HepG2 (cell line): ENCODE measurements around the gene BMF. TPM values are rescaled to one million over a fixed set of nuclear protein-coding genes. Genes with fewer than 3 reads are reported as not detected.

Experiments used
- RARA ChIP-seq: IDR thresholded peaks from 2 replicates; pipeline ENCODE4 v1.6.1; 2016; ENCODE audit warnings: missing genetic modification reagents, missing compliant biosample characterization
- RCOR2 ChIP-seq: IDR thresholded peaks from 2 replicates; pipeline ENCODE4 v1.6.1; 2016; ENCODE audit warnings: missing biosample characterization, missing genetic modification reagents
- RFXAP ChIP-seq: sonication (generic); formaldehyde crosslinking; IDR thresholded peaks from 2 replicates; pipeline ENCODE4 v1.4.0; 2020; ENCODE audit warnings: missing genetic modification reagents, borderline replicate concordance
- RNF2 ChIP-seq: fragments of 450-650 bp; conservative IDR thresholded peaks from 2 replicates; pipeline ENCODE4 v1.6.1; 2016; ENCODE audit warnings: low read depth
- SMAD9 ChIP-seq: sonication (generic); formaldehyde crosslinking; IDR thresholded peaks from 2 replicates; pipeline ENCODE4 v1.5.1; 2020; ENCODE audit warnings: mild to moderate bottlenecking, missing genetic modification reagents
- SRSF9 ChIP-seq: fragments of 200-400 bp; formaldehyde crosslinking; IDR thresholded peaks from 2 replicates; pipeline ENCODE4 v1.6.1; 2018; ENCODE audit warnings: borderline replicate concordance, mild to moderate bottlenecking, low read depth, low read length; ENCODE audit not compliant: insufficient read depth, poor library complexity, severe bottlenecking
- ZC3H13 ChIP-seq: sonication (generic); formaldehyde crosslinking; IDR thresholded peaks from 2 replicates; pipeline ENCODE4 v1.8.1; 2023; ENCODE audit warnings: mild to moderate bottlenecking, missing genetic modification reagents, moderate library complexity
- ZNF543 ChIP-seq: sonication (generic); formaldehyde crosslinking; IDR thresholded peaks from 2 replicates; pipeline ENCODE4 v1.4.0; 2020; ENCODE audit warnings: mild to moderate bottlenecking, missing genetic modification reagents
- ZNF776 ChIP-seq: sonication (generic); formaldehyde crosslinking; IDR thresholded peaks from 2 replicates; pipeline ENCODE4 v1.4.0; 2020; ENCODE audit warnings: mild to moderate bottlenecking, missing genetic modification reagents
- polyA plus RNA-seq, 8 experiments: library from polyadenylated mRNA; depleted of rRNA in 3 of 8; stranded (reverse) in 7 of 8; unstranded in 1 of 8; fragments of >200 nt; fragmentation: Illumina TruSeq in 4 of 8; extraction: Trizol in 4 of 8; gene quantifications; 2 replicates each; pipeline versions ENCODE4 v1.2.1 to v1.2.3, GENCODE V29; 2011 to 2016; ENCODE audit warnings: low read depth in 4 of 8, missing spikeins in 1 of 8, mixed read lengths in 1 of 8; ENCODE audit not compliant: insufficient read depth in 1 of 8
- total RNA-seq, 5 experiments: library from RNA; depleted of rRNA; stranded (reverse); fragments of >200 nt; fragmentation: Illumina TruSeq; extraction: Trizol; gene quantifications; 2 replicates each; pipeline ENCODE4 v1.2.3, GENCODE V29; 2016; ENCODE audit warnings: low read depth in 1 of 5
- TF ChIP-seq, protein P1 (sequence below), 2 experiments: sonication (generic) in 1 of 2; formaldehyde crosslinking in 1 of 2; IDR thresholded peaks; 2 replicates each; pipeline versions ENCODE4 v1.6.1 to v1.9.0; 2014 to 2022; ENCODE audit warnings: antibody characterized with exemption in 1 of 2, borderline replicate concordance in 1 of 2, inconsistent platforms in 1 of 2, low read depth in 1 of 2, missing genetic modification reagents in 1 of 2
- TF ChIP-seq, protein P2 (sequence below): sonication (generic); formaldehyde crosslinking; IDR thresholded peaks from 2 replicates; pipeline ENCODE4 v1.8.0; 2022; ENCODE audit warnings: mild to moderate bottlenecking, missing genetic modification reagents; ENCODE audit not compliant: insufficient replicate concordance
- TF ChIP-seq, protein P3 (sequence below): sonication (generic); formaldehyde crosslinking; IDR thresholded peaks from 2 replicates; pipeline ENCODE4 v1.5.1; 2020; ENCODE audit warnings: mild to moderate bottlenecking, missing genetic modification reagents, borderline replicate concordance
- TF ChIP-seq, protein P4 (sequence below): sonication (generic); formaldehyde crosslinking; IDR thresholded peaks from 2 replicates; pipeline ENCODE4 v1.8.0; 2022; ENCODE audit warnings: mild to moderate bottlenecking, missing genetic modification reagents, borderline replicate concordance

BMF gene
- total and polyA plus RNA-seq, 2 of the 13 experiments (the other 11 are each of a cell fraction or from before 2014, with no cell fraction given), result 8.7 to 15.9 TPM

DNA sequence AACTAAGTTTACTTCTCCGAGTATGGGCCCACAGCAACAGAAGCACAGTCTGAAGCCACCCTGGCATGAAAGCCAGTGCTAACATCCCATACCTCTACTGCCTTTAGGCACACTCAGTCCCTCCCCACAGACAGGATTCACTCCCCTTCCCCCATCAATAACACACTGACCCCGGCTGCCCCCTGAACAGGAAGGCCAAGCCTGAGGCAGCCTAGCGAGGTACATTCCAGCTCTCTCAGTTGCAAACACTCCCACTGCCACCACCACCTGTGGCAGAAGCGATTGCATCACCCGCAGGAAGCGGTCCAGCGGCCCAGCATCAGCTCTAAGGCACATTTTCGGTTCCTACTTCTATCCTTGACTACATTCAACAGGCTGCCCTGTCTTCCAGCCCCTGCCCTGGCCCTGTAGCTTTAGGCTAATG lies 7.0 kb upstream of the BMF start (continued):
- TF ChIP-seq RCOR2 (CRISPR knock-in tag) (no peak), RARA (peak; percentile 88), SRSF9 (no peak), SMAD9 (no peak), ZNF543 (CRISPR knock-in tag) (no peak), ZNF776 (CRISPR knock-in tag) (no peak), RNF2 (no peak), ZC3H13 (CRISPR knock-in tag) (no peak), RFXAP (CRISPR knock-in tag) (no peak)
- TF ChIP-seq, protein P1, sequence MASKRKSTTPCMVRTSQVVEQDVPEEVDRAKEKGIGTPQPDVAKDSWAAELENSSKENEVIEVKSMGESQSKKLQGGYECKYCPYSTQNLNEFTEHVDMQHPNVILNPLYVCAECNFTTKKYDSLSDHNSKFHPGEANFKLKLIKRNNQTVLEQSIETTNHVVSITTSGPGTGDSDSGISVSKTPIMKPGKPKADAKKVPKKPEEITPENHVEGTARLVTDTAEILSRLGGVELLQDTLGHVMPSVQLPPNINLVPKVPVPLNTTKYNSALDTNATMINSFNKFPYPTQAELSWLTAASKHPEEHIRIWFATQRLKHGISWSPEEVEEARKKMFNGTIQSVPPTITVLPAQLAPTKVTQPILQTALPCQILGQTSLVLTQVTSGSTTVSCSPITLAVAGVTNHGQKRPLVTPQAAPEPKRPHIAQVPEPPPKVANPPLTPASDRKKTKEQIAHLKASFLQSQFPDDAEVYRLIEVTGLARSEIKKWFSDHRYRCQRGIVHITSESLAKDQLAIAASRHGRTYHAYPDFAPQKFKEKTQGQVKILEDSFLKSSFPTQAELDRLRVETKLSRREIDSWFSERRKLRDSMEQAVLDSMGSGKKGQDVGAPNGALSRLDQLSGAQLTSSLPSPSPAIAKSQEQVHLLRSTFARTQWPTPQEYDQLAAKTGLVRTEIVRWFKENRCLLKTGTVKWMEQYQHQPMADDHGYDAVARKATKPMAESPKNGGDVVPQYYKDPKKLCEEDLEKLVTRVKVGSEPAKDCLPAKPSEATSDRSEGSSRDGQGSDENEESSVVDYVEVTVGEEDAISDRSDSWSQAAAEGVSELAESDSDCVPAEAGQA (IDR thresholded peaks at IDR 0.05; ENCODE audit: low read depth), result no peak
- TF ChIP-seq, protein P1 (CRISPR knock-in tag; IDR thresholded peaks at IDR 0.05; ENCODE audit: borderline replicate concordance), result no peak
- TF ChIP-seq, protein P2, sequence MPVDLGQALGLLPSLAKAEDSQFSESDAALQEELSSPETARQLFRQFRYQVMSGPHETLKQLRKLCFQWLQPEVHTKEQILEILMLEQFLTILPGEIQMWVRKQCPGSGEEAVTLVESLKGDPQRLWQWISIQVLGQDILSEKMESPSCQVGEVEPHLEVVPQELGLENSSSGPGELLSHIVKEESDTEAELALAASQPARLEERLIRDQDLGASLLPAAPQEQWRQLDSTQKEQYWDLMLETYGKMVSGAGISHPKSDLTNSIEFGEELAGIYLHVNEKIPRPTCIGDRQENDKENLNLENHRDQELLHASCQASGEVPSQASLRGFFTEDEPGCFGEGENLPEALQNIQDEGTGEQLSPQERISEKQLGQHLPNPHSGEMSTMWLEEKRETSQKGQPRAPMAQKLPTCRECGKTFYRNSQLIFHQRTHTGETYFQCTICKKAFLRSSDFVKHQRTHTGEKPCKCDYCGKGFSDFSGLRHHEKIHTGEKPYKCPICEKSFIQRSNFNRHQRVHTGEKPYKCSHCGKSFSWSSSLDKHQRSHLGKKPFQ (CRISPR knock-in tag), result no peak
- TF ChIP-seq, protein P3, sequence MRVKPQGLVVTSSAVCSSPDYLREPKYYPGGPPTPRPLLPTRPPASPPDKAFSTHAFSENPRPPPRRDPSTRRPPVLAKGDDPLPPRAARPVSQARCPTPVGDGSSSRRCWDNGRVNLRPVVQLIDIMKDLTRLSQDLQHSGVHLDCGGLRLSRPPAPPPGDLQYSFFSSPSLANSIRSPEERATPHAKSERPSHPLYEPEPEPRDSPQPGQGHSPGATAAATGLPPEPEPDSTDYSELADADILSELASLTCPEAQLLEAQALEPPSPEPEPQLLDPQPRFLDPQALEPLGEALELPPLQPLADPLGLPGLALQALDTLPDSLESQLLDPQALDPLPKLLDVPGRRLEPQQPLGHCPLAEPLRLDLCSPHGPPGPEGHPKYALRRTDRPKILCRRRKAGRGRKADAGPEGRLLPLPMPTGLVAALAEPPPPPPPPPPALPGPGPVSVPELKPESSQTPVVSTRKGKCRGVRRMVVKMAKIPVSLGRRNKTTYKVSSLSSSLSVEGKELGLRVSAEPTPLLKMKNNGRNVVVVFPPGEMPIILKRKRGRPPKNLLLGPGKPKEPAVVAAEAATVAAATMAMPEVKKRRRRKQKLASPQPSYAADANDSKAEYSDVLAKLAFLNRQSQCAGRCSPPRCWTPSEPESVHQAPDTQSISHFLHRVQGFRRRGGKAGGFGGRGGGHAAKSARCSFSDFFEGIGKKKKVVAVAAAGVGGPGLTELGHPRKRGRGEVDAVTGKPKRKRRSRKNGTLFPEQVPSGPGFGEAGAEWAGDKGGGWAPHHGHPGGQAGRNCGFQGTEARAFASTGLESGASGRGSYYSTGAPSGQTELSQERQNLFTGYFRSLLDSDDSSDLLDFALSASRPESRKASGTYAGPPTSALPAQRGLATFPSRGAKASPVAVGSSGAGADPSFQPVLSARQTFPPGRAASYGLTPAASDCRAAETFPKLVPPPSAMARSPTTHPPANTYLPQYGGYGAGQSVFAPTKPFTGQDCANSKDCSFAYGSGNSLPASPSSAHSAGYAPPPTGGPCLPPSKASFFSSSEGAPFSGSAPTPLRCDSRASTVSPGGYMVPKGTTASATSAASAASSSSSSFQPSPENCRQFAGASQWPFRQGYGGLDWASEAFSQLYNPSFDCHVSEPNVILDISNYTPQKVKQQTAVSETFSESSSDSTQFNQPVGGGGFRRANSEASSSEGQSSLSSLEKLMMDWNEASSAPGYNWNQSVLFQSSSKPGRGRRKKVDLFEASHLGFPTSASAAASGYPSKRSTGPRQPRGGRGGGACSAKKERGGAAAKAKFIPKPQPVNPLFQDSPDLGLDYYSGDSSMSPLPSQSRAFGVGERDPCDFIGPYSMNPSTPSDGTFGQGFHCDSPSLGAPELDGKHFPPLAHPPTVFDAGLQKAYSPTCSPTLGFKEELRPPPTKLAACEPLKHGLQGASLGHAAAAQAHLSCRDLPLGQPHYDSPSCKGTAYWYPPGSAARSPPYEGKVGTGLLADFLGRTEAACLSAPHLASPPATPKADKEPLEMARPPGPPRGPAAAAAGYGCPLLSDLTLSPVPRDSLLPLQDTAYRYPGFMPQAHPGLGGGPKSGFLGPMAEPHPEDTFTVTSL, result no peak
- TF ChIP-seq, protein P4, sequence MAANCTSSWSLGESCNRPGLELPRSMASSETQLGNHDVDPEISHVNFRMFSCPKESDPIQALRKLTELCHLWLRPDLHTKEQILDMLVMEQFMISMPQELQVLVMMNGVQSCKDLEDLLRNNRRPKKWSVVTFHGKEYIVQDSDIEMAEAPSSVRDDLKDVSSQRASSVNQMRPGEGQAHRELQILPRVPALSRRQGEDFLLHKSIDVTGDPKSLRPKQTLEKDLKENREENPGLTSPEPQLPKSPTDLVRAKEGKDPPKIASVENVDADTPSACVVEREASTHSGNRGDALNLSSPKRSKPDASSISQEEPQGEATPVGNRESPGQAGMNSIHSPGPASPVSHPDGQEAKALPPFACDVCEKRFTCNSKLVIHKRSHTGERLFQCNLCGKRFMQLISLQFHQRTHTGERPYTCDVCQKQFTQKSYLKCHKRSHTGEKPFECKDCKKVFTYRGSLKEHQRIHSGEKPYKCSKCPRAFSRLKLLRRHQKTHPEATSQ (CRISPR knock-in tag), result no peak
